Neural cell (in vitro differentiated cells): ENCODE results near the gene EHD4. TPM values are rescaled to one million over a fixed set of nuclear protein-coding genes. Genes with fewer than 3 reads are reported as not detected.

ENCODE experiments used
- H2AFZ ChIP-seq: fragments of 200-600, 300-800 bp; sonication (generic), shearing (Covaris generic); 2 replicates; pipeline ENCODE4 v1.6.0; 2014; ENCODE audit warnings: low read depth, mild to moderate bottlenecking, antibody characterized with exemption, low read length, moderate library complexity
- H3F3A ChIP-seq: fragments of 200-600 bp; shearing (Covaris generic); 2 replicates; pipeline ENCODE4 v1.6.1; 2016; ENCODE audit warnings: mild to moderate bottlenecking, moderate library complexity, mixed read lengths, antibody characterized with exemption, low read length; ENCODE audit not compliant: insufficient read depth, poor library complexity, severe bottlenecking
- H3K27ac ChIP-seq: fragments of 200-600, 300-800 bp; sonication (generic), shearing (Covaris generic); 2 replicates; pipeline ENCODE4 v1.5.1; 2014; ENCODE audit warnings: mild to moderate bottlenecking, low read length, moderate library complexity
- H3K27me3 ChIP-seq: fragments of 300-800, 200-600 bp; sonication (generic), shearing (Covaris generic); 2 replicates; pipeline ENCODE4 v1.6.0; 2014; ENCODE audit warnings: mild to moderate bottlenecking, low read depth, low read length, moderate library complexity; ENCODE audit not compliant: insufficient read depth
- H3K36me3 ChIP-seq: fragments of 300-800, 200-600 bp; sonication (generic), shearing (Covaris generic); 2 replicates; pipeline ENCODE4 v1.5.1; 2014; ENCODE audit warnings: mild to moderate bottlenecking, antibody characterized with exemption, low read length, moderate library complexity; ENCODE audit not compliant: insufficient read depth
- H3K4me2 ChIP-seq: fragments of 300-800, 200-600 bp; sonication (generic), shearing (Covaris generic); 2 replicates; pipeline ENCODE4 v1.6.0; 2014; ENCODE audit warnings: mild to moderate bottlenecking, low read length
- H3K4me3 ChIP-seq: fragments of 300-800, 200-600 bp; sonication (generic), shearing (Covaris generic); 2 replicates; pipeline ENCODE4 v1.5.1; 2014; ENCODE audit warnings: mild to moderate bottlenecking, low read length, moderate library complexity
- H3K79me2 ChIP-seq: fragments of 200-600 bp; shearing (Covaris generic); replicated peaks from 2 replicates; pipeline ENCODE4 v1.6.0; 2014; ENCODE audit warnings: mild to moderate bottlenecking, low read length, moderate library complexity; ENCODE audit not compliant: insufficient read depth
- H3K9ac ChIP-seq: fragments of 300-800, 200-600 bp; sonication (generic), shearing (Covaris generic); 2 replicates; pipeline ENCODE4 v1.6.1; 2016; ENCODE audit warnings: mild to moderate bottlenecking, low read length, mixed read lengths
- H3K9me2 ChIP-seq: fragments of 200-600 bp; shearing (Covaris generic); 2 replicates; pipeline ENCODE4 v1.6.1; 2016; ENCODE audit warnings: mild to moderate bottlenecking, low read length, mixed read lengths; ENCODE audit not compliant: insufficient read depth
- H3K9me3 ChIP-seq: fragments of 200-600, 300-800 bp; sonication (generic), shearing (Covaris generic); 2 replicates; pipeline ENCODE4 v1.6.1; 2016; ENCODE audit warnings: mild to moderate bottlenecking, mixed run types, low read length, moderate library complexity, mixed read lengths
- H4K20me1 ChIP-seq: fragments of 200-600 bp; shearing (Covaris generic); 2 replicates; pipeline ENCODE4 v1.6.1; 2016; ENCODE audit warnings: mild to moderate bottlenecking, mixed run types; ENCODE audit not compliant: insufficient read depth
- CTCF ChIP-seq: fragments of 450-650 bp; IDR thresholded peaks from 2 replicates; pipeline ENCODE4 v1.5.1; 2014; ENCODE audit warnings: antibody characterized with exemption, mild to moderate bottlenecking, moderate library complexity; ENCODE audit not compliant: poor library complexity, severe bottlenecking
- EP300 ChIP-seq: fragments of 450-650 bp; conservative IDR thresholded peaks from 2 replicates; pipeline ENCODE4 v1.6.1; 2014; ENCODE audit warnings: antibody characterized with exemption, mild to moderate bottlenecking, moderate library complexity; ENCODE audit not compliant: poor library complexity, severe bottlenecking
- EZH2 ChIP-seq: fragments of 200-600, 300-800 bp; shearing (Covaris generic), sonication (generic); IDR thresholded peaks from 2 replicates; pipeline ENCODE4 v1.6.1; 2014; ENCODE audit warnings: antibody characterized with exemption, low read length, borderline replicate concordance, mild to moderate bottlenecking; ENCODE audit not compliant: insufficient read depth, poor library complexity, severe bottlenecking
- MXI1 ChIP-seq: fragments of 450-650 bp; conservative IDR thresholded peaks from 2 replicates; pipeline ENCODE4 v1.6.1; 2014; ENCODE audit warnings: antibody characterized with exemption, mild to moderate bottlenecking; ENCODE audit not compliant: poor library complexity, severe bottlenecking
- POLR2AphosphoS5 ChIP-seq: IDR thresholded peaks from 2 replicates; pipeline ENCODE4 v1.6.1; 2012
- RAD21 ChIP-seq: fragments of 450-650 bp; conservative IDR thresholded peaks from 2 replicates; pipeline ENCODE4 v1.6.1; 2014; ENCODE audit warnings: antibody characterized with exemption, mild to moderate bottlenecking, moderate library complexity
- REST ChIP-seq: IDR thresholded peaks from 2 replicates; pipeline ENCODE4 v1.6.1; 2012; ENCODE audit warnings: borderline replicate concordance
- SMC3 ChIP-seq: fragments of 450-650 bp; conservative IDR thresholded peaks from 2 replicates; pipeline ENCODE4 v1.6.1; 2014; ENCODE audit warnings: antibody characterized with exemption, mild to moderate bottlenecking, moderate library complexity; ENCODE audit not compliant: poor library complexity
- TAF1 ChIP-seq: IDR thresholded peaks from 2 replicates; pipeline ENCODE4 v1.6.1; 2012; ENCODE audit warnings: low read depth
- polyA plus RNA-seq: library from polyadenylated mRNA; depleted of rRNA; stranded (reverse); fragments of >200 nt; gene quantifications from 2 replicates; pipeline ENCODE4 v1.2.3, GENCODE V29; 2014

Gene EHD4
- polyA plus RNA-seq, 1 donor from 2014 or later, result 0.09 TPM

GRCh38 chr15:42002333-42002732 is 30.0 kb upstream of the EHD4 start:
- Histone ChIP-seq H3K9ac (no peak overlapping the region), H3K9me3 (no peaks in the 10 kb centered on the region), H4K20me1 (no peaks in the 10 kb centered on the region), H3K27ac (no peak overlapping the region), H3K27me3 (no peaks in the 10 kb centered on the region), H3K36me3 (no peaks in the 10 kb centered on the region), H2AFZ (no peak overlapping the region), H3K4me3 (no peak overlapping the region), H3K9me2 (no peaks in the 10 kb centered on the region), H3K79me2 (no peaks in the 10 kb centered on the region), H3K4me2 (no peak overlapping the region), H3F3A (no peaks in the 10 kb centered on the region)
- TF ChIP-seq CTCF, result no peak
- TF ChIP-seq MXI1, result no peak
- no peak for TF ChIP-seq SMC3
- no peak for TF ChIP-seq REST
- no peak for TF ChIP-seq POLR2AphosphoS5
- TF ChIP-seq EZH2, result no peak
- no peak for TF ChIP-seq TAF1
- TF ChIP-seq EP300, result no peak
- TF ChIP-seq RAD21, result no peak

GRCh38 chr15:42001236-42001635 is 28.9 kb upstream of the EHD4 start:
- TF ChIP-seq POLR2AphosphoS5 (no peak), EZH2 (no peak), TAF1 (no peak)
- H3K9me2 ChIP-seq, result no peaks in the 10 kb centered on the region
- H3K9me3 ChIP-seq, result no peaks in the 10 kb centered on the region

More at GRCh38 chr15:42001236-42001635, 28.9 kb upstream of the EHD4 start:
- no peaks in the 10 kb centered on the region for H3F3A ChIP-seq
- no peak overlapping the region for H3K9ac ChIP-seq
- no peak overlapping the region for H3K4me2 ChIP-seq
- H3K36me3 ChIP-seq, result no peaks in the 10 kb centered on the region
- H4K20me1 ChIP-seq, result no peaks in the 10 kb centered on the region
- H3K27ac ChIP-seq, result no peak overlapping the region
- H2AFZ ChIP-seq, result no peak overlapping the region
- H3K27me3 ChIP-seq, result no peaks in the 10 kb centered on the region
- no peak overlapping the region for H3K4me3 ChIP-seq
- H3K79me2 ChIP-seq, result no peaks in the 10 kb centered on the region
